DND-41 (cell line): ENCODE results near the gene CAVIN3.
"Not testable (repeated sequence)": the region's sequence is repeated elsewhere in the genome, so short reads cannot be mapped to it uniquely, and the experiment has no call there.

Experiments
- ATAC-seq: fragments of 200-7000 bp; cut with Tn5 transposase; 3 replicates; pipeline ENCODE4 v1.9.1; 2021; ENCODE audit warnings: low read depth; ENCODE audit not compliant: insufficient read depth
- DNase-seq: peaks from one replicate; pipeline ENCODE4 v3.0.0-alpha.2; 2020
- H2AFZ ChIP-seq: 2 replicates; pipeline ENCODE4 v1.6.0; 2012; ENCODE audit warnings: low read depth, low read length
- H3K27ac ChIP-seq: 2 replicates; pipeline ENCODE4 v1.5.1; 2012; ENCODE audit warnings: low read length, inconsistent platforms
- H3K27me3 ChIP-seq: fragments of 200-600 bp; sonication (generic); 2 replicates; pipeline ENCODE4 v1.6.0; 2012; ENCODE audit warnings: low read length, mild to moderate bottlenecking, inconsistent platforms; ENCODE audit not compliant: insufficient read depth, poor library complexity
- H3K36me3 ChIP-seq: 2 replicates; pipeline ENCODE4 v1.5.1; 2012; ENCODE audit warnings: low read length, inconsistent platforms; ENCODE audit not compliant: insufficient read depth
- H3K4me1 ChIP-seq: 2 replicates; pipeline ENCODE4 v1.5.1; 2012; ENCODE audit warnings: mild to moderate bottlenecking, low read length; ENCODE audit not compliant: insufficient read depth
- H3K4me2 ChIP-seq: 2 replicates; pipeline ENCODE4 v1.6.0; 2012; ENCODE audit warnings: mild to moderate bottlenecking, moderate library complexity, low read length, inconsistent platforms; ENCODE audit not compliant: insufficient read depth
- H3K4me3 ChIP-seq, 2 experiments: fragments of 200-600 bp in 1 of 2; shearing (Covaris generic) in 1 of 2; 2 replicates each; pipeline ENCODE4 v1.5.1; 2012 to 2016; ENCODE audit warnings: inconsistent platforms in 2 of 2, low read length in 2 of 2, mild to moderate bottlenecking in 2 of 2, low read depth in 1 of 2, moderate library complexity in 1 of 2
- H3K79me2 ChIP-seq: 2 replicates; pipeline ENCODE4 v1.6.0; 2012; ENCODE audit warnings: low read length, inconsistent platforms; ENCODE audit not compliant: insufficient read depth
- H3K9ac ChIP-seq: 2 replicates; pipeline ENCODE4 v1.6.0; 2012; ENCODE audit warnings: low read depth, mild to moderate bottlenecking, inconsistent platforms, low read length, moderate library complexity
- H3K9me3 ChIP-seq: 2 replicates; pipeline ENCODE4 v1.5.1; 2012; ENCODE audit warnings: low read length, moderate library complexity, mild to moderate bottlenecking, inconsistent platforms; ENCODE audit not compliant: insufficient read depth, severe bottlenecking
- H4K20me1 ChIP-seq: 2 replicates; pipeline ENCODE4 v1.6.0; 2012; ENCODE audit warnings: low read length; ENCODE audit not compliant: insufficient read depth
- CTCF ChIP-seq: IDR thresholded peaks from 2 replicates; pipeline ENCODE4 v1.5.1; 2012; ENCODE audit warnings: borderline replicate concordance, low read length, moderate library complexity, mild to moderate bottlenecking; ENCODE audit not compliant: poor library complexity, severe bottlenecking; ENCODE audit errors: extremely low read depth
- EZH2 ChIP-seq: IDR thresholded peaks from 3 replicates; pipeline ENCODE4 v1.6.1; 2012; ENCODE audit warnings: borderline replicate concordance, low read depth, mild to moderate bottlenecking, moderate library complexity, low read length, inconsistent platforms; ENCODE audit not compliant: severe bottlenecking

The CAVIN3 gene

GRCh38 chr11:6284250-6284649 is 36.1 kb downstream of the CAVIN3 start:
- Histone ChIP-seq H3K9me3 (no peaks in the 10 kb centered on the region), H3K4me1 (no peaks in the 10 kb centered on the region), H3K79me2 (no peaks in the 10 kb centered on the region), H3K4me3 (no peak overlapping the region), H3K36me3 (no peaks in the 10 kb centered on the region), H3K9ac (no peak overlapping the region), H3K27me3 (peaks cover 21% of the 10 kb centered on the region), H2AFZ (no peak overlapping the region), H3K27ac (no peak overlapping the region), H4K20me1 (no peaks in the 10 kb centered on the region), H3K4me2 (no peak overlapping the region)
- ATAC-seq (no peak), DNase-seq (no peak)
- no peak for TF ChIP-seq CTCF
- TF ChIP-seq EZH2: no peak

- H3K4me1 ChIP-seq: no peaks in the 10 kb centered on the region
- no peaks in the 10 kb centered on the region for H3K9me3 ChIP-seq
- no peak overlapping the region for H3K4me3 ChIP-seq
- no peak for ATAC-seq
- H4K20me1 ChIP-seq: no peaks in the 10 kb centered on the region
- no peaks in the 10 kb centered on the region for H3K79me2 ChIP-seq
- H3K27me3 ChIP-seq: peaks cover 27% of the 10 kb centered on the region
- H3K36me3 ChIP-seq: no peaks in the 10 kb centered on the region
- no peak overlapping the region for H3K4me2 ChIP-seq
- no peak overlapping the region for H2AFZ ChIP-seq
- no peak overlapping the region for H3K27ac ChIP-seq
- no peak for TF ChIP-seq CTCF
- no peak for TF ChIP-seq EZH2
- no peak overlapping the region for H3K9ac ChIP-seq
- DNase-seq: no peak
Observed at GRCh38 chr11:6283453-6284023, 36.8 kb downstream of the CAVIN3 start.

GRCh38 chr11:6280809-6281208 is 39.5 kb downstream of the CAVIN3 start:
- ATAC-seq, H3K4me2 ChIP-seq: not testable (repeated sequence)

GRCh38 chr11:6273188-6273587 is 47.1 kb downstream of the CAVIN3 start:
- Histone ChIP-seq H3K4me1 (no peaks in the 10 kb centered on the region), H3K27ac (no peak overlapping the region), H2AFZ (no peak overlapping the region), H3K9ac (no peak overlapping the region), H4K20me1 (no peaks in the 10 kb centered on the region), H3K4me2 (no peak overlapping the region), H3K27me3 (peaks cover 8% of the 10 kb centered on the region), H3K79me2 (no peaks in the 10 kb centered on the region), H3K9me3 (no peaks in the 10 kb centered on the region), H3K36me3 (no peaks in the 10 kb centered on the region), H3K4me3 (no peak overlapping the region)
- DNase-seq: no peak
- TF ChIP-seq CTCF: no peak
- TF ChIP-seq EZH2: no peak
- no peak for ATAC-seq

More at GRCh38 chr11:6280809-6281208, 39.5 kb downstream of the CAVIN3 start:
- not testable (repeated sequence) for H3K9me3 ChIP-seq, H3K79me2 ChIP-seq, H3K4me3 ChIP-seq, DNase-seq, H4K20me1 ChIP-seq, H3K4me1 ChIP-seq, H3K9ac ChIP-seq, H3K36me3 ChIP-seq, H2AFZ ChIP-seq, H3K27ac ChIP-seq
- peaks cover 27% of the 10 kb centered on the region for H3K27me3 ChIP-seq
